ENCODE results near the gene IRF2BP1. TPM values are rescaled to one million over a fixed set of nuclear protein-coding genes. Genes with fewer than 3 reads are reported as not detected.

The IRF2BP1 gene
- polyA plus RNA-seq, 2 donors: 9.0 to 10.6 TPM

GRCh38 chr19:45863840-45864628 lies 21.9 kb downstream of the IRF2BP1 start, which contains the start of gene FOXA3:
FOXA3 (plus strand) TSS chr19:45864326; CDS start chr19:45864457, 131 bp downstream.
- peak within 1 kb of the TSS in 1 of 2 donors; percentile 5 for H3K27ac ChIP-seq (ENCODE audit: low read depth in 2 of 2, low read length in 1 of 2)
- peaks cover 0 to 3% of the 10 kb centered on the region in 2 donors for H3K27me3 ChIP-seq (ENCODE audit: control insufficient read depth in 1 of 2, insufficient read depth in 2 of 2, low read length in 2 of 2)
- WGBS, 2 donors: 3 to 4% methylated on average over 63 to 71 of the region's 71 CpGs
- H3K36me3 ChIP-seq (ENCODE audit: control insufficient read depth in 2 of 2, insufficient read depth in 2 of 2, low read length in 1 of 2): no peaks in the 10 kb centered on the region
- H3K4me3 ChIP-seq (ENCODE audit: low read depth in 1 of 2, low read length in 2 of 2): peak within 1 kb of the TSS; percentile 29 to 95
- H3K9me3 ChIP-seq (ENCODE audit: control insufficient read depth in 2 of 2, insufficient read depth in 1 of 2, low read depth in 1 of 2, low read length in 1 of 2): no peaks in the 10 kb centered on the region
- H3K4me1 ChIP-seq (ENCODE audit: control insufficient read depth in 2 of 2, insufficient read depth in 2 of 2, low read length in 1 of 2): peaks cover 0 to 3% of the 10 kb centered on the region in 2 donors

- 3% methylated on average over 22 of the region's 22 CpGs for WGBS, 2 donors
- H3K9me3 ChIP-seq (ENCODE audit: control insufficient read depth in 2 of 2, insufficient read depth in 1 of 2, low read depth in 1 of 2, low read length in 1 of 2): no peaks in the 10 kb centered on the region
- H3K27ac ChIP-seq (ENCODE audit: low read depth in 2 of 2, low read length in 1 of 2): no peak overlapping the region
- H3K4me1 ChIP-seq (ENCODE audit: control insufficient read depth in 2 of 2, insufficient read depth in 2 of 2, low read length in 1 of 2): peaks cover 0 to 3% of the 10 kb centered on the region in 2 donors
- peaks cover 0 to 3% of the 10 kb centered on the region in 2 donors for H3K27me3 ChIP-seq (ENCODE audit: control insufficient read depth in 1 of 2, insufficient read depth in 2 of 2, low read length in 2 of 2)
- H3K4me3 ChIP-seq (ENCODE audit: low read depth in 1 of 2, low read length in 2 of 2): peak overlapping the region; percentile 29 to 95
- no peaks in the 10 kb centered on the region for H3K36me3 ChIP-seq (ENCODE audit: control insufficient read depth in 2 of 2, insufficient read depth in 2 of 2, low read length in 1 of 2)
Measured at GRCh38 chr19:45863335-45863839, 22.6 kb downstream of the IRF2BP1 start.

- Histone ChIP-seq H3K9me3 (ENCODE audit: control insufficient read depth in 2 of 2, insufficient read depth in 1 of 2, low read depth in 1 of 2, low read length in 1 of 2) (no peaks in the 10 kb centered on the region), H3K36me3 (ENCODE audit: control insufficient read depth in 2 of 2, insufficient read depth in 2 of 2, low read length in 1 of 2) (no peaks in the 10 kb centered on the region), H3K27me3 (ENCODE audit: control insufficient read depth in 1 of 2, insufficient read depth in 2 of 2, low read length in 2 of 2) (peaks cover 0 to 3% of the 10 kb centered on the region in 2 donors), H3K4me3 (ENCODE audit: low read depth in 1 of 2, low read length in 2 of 2) (peak within 1 kb of the TSS; percentile 80 to 95), H3K27ac (ENCODE audit: low read depth in 2 of 2, low read length in 1 of 2) (peak within 1 kb of the TSS; percentile 83 to 93), H3K4me1 (ENCODE audit: control insufficient read depth in 2 of 2, insufficient read depth in 2 of 2, low read length in 1 of 2) (peaks cover 0 to 3% of the 10 kb centered on the region in 2 donors)
- 0 to 1% methylated on average over 56 to 65 of the region's 65 CpGs for WGBS, 2 donors
Measured at GRCh38 chr19:45862564-45863334, 23.2 kb downstream of the IRF2BP1 start, which contains the start of gene SYMPK. SYMPK (minus strand) TSS chr19:45863147; CDS start chr19:45854495, 8,652 bp downstream.

GRCh38 chr19:45862271-45862563 lies 23.7 kb downstream of the IRF2BP1 start:
- H3K27ac ChIP-seq (ENCODE audit: low read depth in 2 of 2, low read length in 1 of 2): peak overlapping the region; percentile 83 to 93
- peaks cover 0 to 3% of the 10 kb centered on the region in 2 donors for H3K27me3 ChIP-seq (ENCODE audit: control insufficient read depth in 1 of 2, insufficient read depth in 2 of 2, low read length in 2 of 2)
- 0 to 1% methylated on average over 11 of the region's 11 CpGs for WGBS, 2 donors
- no peaks in the 10 kb centered on the region for H3K36me3 ChIP-seq (ENCODE audit: control insufficient read depth in 2 of 2, insufficient read depth in 2 of 2, low read length in 1 of 2)
- no peaks in the 10 kb centered on the region for H3K9me3 ChIP-seq (ENCODE audit: control insufficient read depth in 2 of 2, insufficient read depth in 1 of 2, low read depth in 1 of 2, low read length in 1 of 2)
- H3K4me3 ChIP-seq (ENCODE audit: low read depth in 1 of 2, low read length in 2 of 2): peak overlapping the region; percentile 80 to 95
- H3K4me1 ChIP-seq (ENCODE audit: control insufficient read depth in 2 of 2, insufficient read depth in 2 of 2, low read length in 1 of 2): peaks cover 0 to 3% of the 10 kb centered on the region in 2 donors

- H3K27me3 ChIP-seq (ENCODE audit: control insufficient read depth in 1 of 2, insufficient read depth in 2 of 2, low read length in 2 of 2): peaks cover 0 to 3% of the 10 kb centered on the region in 2 donors
- no peaks in the 10 kb centered on the region for H3K9me3 ChIP-seq (ENCODE audit: control insufficient read depth in 2 of 2, insufficient read depth in 1 of 2, low read depth in 1 of 2, low read length in 1 of 2)
- 78 to 82% methylated on average over 15 of the region's 15 CpGs for WGBS, 2 donors
- no peaks in the 10 kb centered on the region for H3K36me3 ChIP-seq (ENCODE audit: control insufficient read depth in 2 of 2, insufficient read depth in 2 of 2, low read length in 1 of 2)
- H3K27ac ChIP-seq (ENCODE audit: low read depth in 2 of 2, low read length in 1 of 2): no peak overlapping the region
- H3K4me3 ChIP-seq (ENCODE audit: low read depth in 1 of 2, low read length in 2 of 2): no peak overlapping the region
- H3K4me1 ChIP-seq (ENCODE audit: control insufficient read depth in 2 of 2, insufficient read depth in 2 of 2, low read length in 1 of 2): peaks cover 0 to 3% of the 10 kb centered on the region in 2 donors
Measured at GRCh38 chr19:45860359-45861259, 25.3 kb downstream of the IRF2BP1 start.

GRCh38 chr19:45854167-45854778 lies 31.7 kb downstream of the IRF2BP1 start:
- WGBS, 2 donors: 91 to 96% methylated on average over 16 of the region's 16 CpGs
- Histone ChIP-seq H3K4me3 (ENCODE audit: low read depth in 1 of 2, low read length in 2 of 2) (no peak overlapping the region), H3K27me3 (ENCODE audit: control insufficient read depth in 1 of 2, insufficient read depth in 2 of 2, low read length in 2 of 2) (no peaks in the 10 kb centered on the region), H3K27ac (ENCODE audit: low read depth in 2 of 2, low read length in 1 of 2) (no peak overlapping the region), H3K36me3 (ENCODE audit: control insufficient read depth in 2 of 2, insufficient read depth in 2 of 2, low read length in 1 of 2) (peaks cover 16 to 31% of the 10 kb centered on the region in 2 donors), H3K4me1 (ENCODE audit: control insufficient read depth in 2 of 2, insufficient read depth in 2 of 2, low read length in 1 of 2) (no peaks in the 10 kb centered on the region), H3K9me3 (ENCODE audit: control insufficient read depth in 2 of 2, insufficient read depth in 1 of 2, low read depth in 1 of 2, low read length in 1 of 2) (no peaks in the 10 kb centered on the region)

GRCh38 chr19:45852983-45853382 lies 33.0 kb downstream of the IRF2BP1 start:
- Histone ChIP-seq H3K27me3 (ENCODE audit: control insufficient read depth in 1 of 2, insufficient read depth in 2 of 2, low read length in 2 of 2) (no peaks in the 10 kb centered on the region), H3K4me3 (ENCODE audit: low read depth in 1 of 2, low read length in 2 of 2) (no peak overlapping the region), H3K36me3 (ENCODE audit: control insufficient read depth in 2 of 2, insufficient read depth in 2 of 2, low read length in 1 of 2) (peaks cover 24 to 39% of the 10 kb centered on the region in 2 donors), H3K9me3 (ENCODE audit: control insufficient read depth in 2 of 2, insufficient read depth in 1 of 2, low read depth in 1 of 2, low read length in 1 of 2) (no peaks in the 10 kb centered on the region), H3K27ac (ENCODE audit: low read depth in 2 of 2, low read length in 1 of 2) (no peak overlapping the region), H3K4me1 (ENCODE audit: control insufficient read depth in 2 of 2, insufficient read depth in 2 of 2, low read length in 1 of 2) (peaks cover 0 to 3% of the 10 kb centered on the region in 2 donors)
- WGBS, 2 donors: 73 to 78% methylated on average over 7 of the region's 7 CpGs

GRCh38 chr19:45852145-45852750 lies 33.7 kb downstream of the IRF2BP1 start:
- no peak overlapping the region for H3K27ac ChIP-seq (ENCODE audit: low read depth in 2 of 2, low read length in 1 of 2)
- no peaks in the 10 kb centered on the region for H3K9me3 ChIP-seq (ENCODE audit: control insufficient read depth in 2 of 2, insufficient read depth in 1 of 2, low read depth in 1 of 2, low read length in 1 of 2)
- H3K4me1 ChIP-seq (ENCODE audit: control insufficient read depth in 2 of 2, insufficient read depth in 2 of 2, low read length in 1 of 2): peaks cover 0 to 3% of the 10 kb centered on the region in 2 donors
- peaks cover 29 to 45% of the 10 kb centered on the region in 2 donors for H3K36me3 ChIP-seq (ENCODE audit: control insufficient read depth in 2 of 2, insufficient read depth in 2 of 2, low read length in 1 of 2)
- H3K4me3 ChIP-seq (ENCODE audit: low read depth in 1 of 2, low read length in 2 of 2): no peak overlapping the region
- no peaks in the 10 kb centered on the region for H3K27me3 ChIP-seq (ENCODE audit: control insufficient read depth in 1 of 2, insufficient read depth in 2 of 2, low read length in 2 of 2)
- WGBS, 2 donors: 92 to 93% methylated on average over 10 of the region's 10 CpGs

Measured in esophagus (tissue), 2 donors.